UCSD-AML1 (cell line): ENCODE measurements around the gene KREMEN2.
A peak's percentile ranks its signal among the peaks of the same experiment; 100 is the strongest.

Experiments
- DNase-seq: peaks from one replicate; lab custom pipeline; 2025; ENCODE audit not compliant: unreplicated experiment; lab: John Stamatoyannopoulos, UW

Gene KREMEN2

GRCh38 chr16:2963074-2963722 is 877 bp upstream of the KREMEN2 start:
- no peak for DNase-seq

GRCh38 chr16:2964475-2965336 is 631 bp downstream of the KREMEN2 start:
- DNase-seq, result peak; percentile 52

GRCh38 chr16:2966043-2966807 is 2.1 kb downstream of the KREMEN2 start:
- no peak for DNase-seq

DNA sequence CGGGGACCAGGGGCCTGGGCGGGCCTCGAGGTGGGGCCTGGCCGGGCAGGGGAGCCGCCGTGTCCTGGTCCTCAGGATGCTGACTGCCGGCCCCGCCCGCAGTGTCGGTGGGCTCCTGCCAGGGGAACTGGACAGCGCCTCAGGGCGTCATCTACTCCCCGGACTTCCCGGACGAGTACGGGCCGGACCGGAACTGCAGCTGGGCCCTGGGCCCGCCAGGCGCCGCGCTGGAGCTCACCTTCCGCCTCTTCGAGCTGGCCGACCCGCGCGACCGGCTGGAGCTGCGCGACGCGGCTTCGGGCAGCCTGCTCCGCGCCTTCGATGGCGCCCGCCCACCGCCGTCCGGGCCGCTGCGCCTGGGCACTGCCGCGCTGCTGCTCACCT is 2.7 kb downstream of the KREMEN2 start:
- no peak for DNase-seq

- DNase-seq, result no peak
Measured at GRCh38 chr16:2967211-2967631, 3.1 kb downstream of the KREMEN2 start.

DNA sequence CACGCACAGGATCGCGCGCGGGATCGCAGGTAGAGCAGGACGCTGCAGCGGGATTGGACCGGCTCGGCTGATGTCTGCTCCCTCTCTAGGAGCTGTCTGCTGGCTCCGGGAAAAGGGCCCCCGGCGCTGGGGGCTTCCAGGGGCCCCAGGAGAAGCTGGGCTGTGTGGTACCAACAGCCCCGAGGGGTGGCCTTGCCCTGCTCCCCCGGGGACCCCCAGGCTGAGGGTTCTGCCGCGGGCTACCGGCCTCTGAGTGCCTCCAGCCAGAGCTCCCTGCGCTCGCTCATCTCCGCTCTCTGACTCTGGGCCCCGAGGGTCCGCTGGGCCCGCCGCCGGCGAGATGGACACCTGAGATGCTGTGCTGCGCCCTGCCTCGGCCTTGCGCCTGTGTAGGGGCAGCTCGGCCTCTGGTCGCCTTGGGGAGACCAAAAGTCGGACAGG is 3.7 kb downstream of the KREMEN2 start:
- DNase-seq, result no peak

GRCh38 chr16:2968368-2968737 is 4.3 kb downstream of the KREMEN2 start:
- no peak for DNase-seq

- DNase-seq, result peak; percentile 91
Measured at GRCh38 chr16:2968738-2969544, 4.9 kb downstream of the KREMEN2 start, which contains the start of gene PAQR4. PAQR4 (plus strand) TSS chr16:2969348; CDS start chr16:2969675, 327 bp downstream.

DNA sequence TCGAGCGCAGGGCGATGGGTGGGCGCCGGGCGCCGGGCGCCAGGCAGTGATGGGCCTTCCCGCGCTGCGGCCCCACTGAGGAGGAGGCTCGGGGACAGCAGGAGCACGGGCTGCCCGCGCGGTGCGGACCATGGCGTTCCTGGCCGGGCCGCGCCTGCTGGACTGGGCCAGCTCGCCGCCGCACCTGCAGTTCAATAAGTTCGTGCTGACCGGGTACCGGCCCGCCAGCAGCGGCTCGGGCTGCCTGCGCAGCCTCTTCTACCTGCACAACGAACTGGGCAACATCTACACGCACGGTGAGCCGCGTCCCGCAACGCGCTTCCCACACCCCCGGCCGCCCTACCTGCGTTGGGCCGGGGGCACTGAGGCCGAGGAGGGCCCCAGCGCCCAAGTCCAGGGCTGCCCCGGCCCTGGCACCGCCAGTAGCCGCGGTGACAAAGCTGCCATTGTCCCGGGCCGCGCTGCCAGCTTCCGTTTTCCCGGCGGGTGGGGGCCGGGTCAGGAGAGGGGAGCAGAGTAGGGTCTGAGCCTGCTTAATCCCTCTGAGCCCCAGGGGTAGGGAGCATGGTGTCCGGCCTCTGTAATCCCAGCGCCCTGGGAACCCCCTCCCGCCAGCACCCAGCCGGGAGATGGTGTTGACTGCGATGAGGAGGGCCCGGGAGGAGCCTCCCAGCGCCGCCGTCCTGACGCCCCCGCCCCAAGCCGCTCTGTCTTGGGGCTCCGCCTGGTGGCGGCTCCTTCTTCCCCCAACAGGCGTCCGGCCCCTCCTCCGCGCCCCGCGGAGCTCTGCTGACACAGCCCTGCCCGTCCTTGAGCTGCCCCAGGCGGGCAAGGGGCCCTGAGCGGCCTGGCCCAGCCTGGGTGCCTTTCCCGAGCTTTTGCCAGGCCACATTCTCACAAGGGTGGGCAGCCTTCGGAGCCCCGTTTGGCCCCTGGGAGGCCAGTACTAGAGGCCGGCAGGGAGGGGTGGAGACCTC is 5.8 kb downstream of the KREMEN2 start:
- peak; percentile 84 for DNase-seq

GRCh38 chr16:2970563-2970962 is 6.5 kb downstream of the KREMEN2 start:
- no peak for DNase-seq

GRCh38 chr16:2971134-2971984 is 7.3 kb downstream of the KREMEN2 start:
- DNase-seq, result no peak

GRCh38 chr16:2971985-2972784 is 8.1 kb downstream of the KREMEN2 start:
- DNase-seq, result no peak

DNA sequence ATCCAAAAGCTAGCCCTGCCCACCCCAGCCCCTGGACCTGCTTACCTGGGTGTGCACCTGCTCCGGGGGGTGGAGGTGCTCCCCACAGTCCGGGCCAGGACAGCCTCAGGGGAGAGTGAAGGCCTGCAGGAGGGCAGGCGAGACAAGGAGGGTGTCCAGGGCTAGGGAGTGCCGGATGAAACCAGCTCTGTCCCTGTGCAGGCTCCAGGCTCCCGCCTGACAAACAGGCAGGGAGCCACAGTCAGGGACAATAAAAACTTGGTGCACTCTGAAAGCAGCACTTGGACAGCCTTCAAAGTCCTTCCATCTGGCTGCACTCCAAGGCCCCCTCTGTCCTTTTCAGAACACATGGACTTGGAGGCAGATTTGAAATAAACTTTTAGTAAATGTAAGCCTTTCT is 9.0 kb downstream of the KREMEN2 start:
- no peak for DNase-seq

GRCh38 chr16:2973605-2974318 is 9.7 kb downstream of the KREMEN2 start:
- DNase-seq, result no peak

- no peak for DNase-seq
Measured at GRCh38 chr16:2974319-2975056, 10.4 kb downstream of the KREMEN2 start.

GRCh38 chr16:2975161-2975795 is 11.2 kb downstream of the KREMEN2 start:
- DNase-seq, result no peak
